RWPE2 (cell line): ENCODE measurements around the gene REX1BD.

Source experiments
- ATAC-seq: fragments of 200-7000 bp; cut with Tn5 transposase; 3 replicates; pipeline ENCODE4 v1.9.1; 2021; ENCODE audit warnings: low read depth
- DNase-seq: peaks from one replicate; pipeline ENCODE4 v3.0.0-alpha.2; 2020; ENCODE audit warnings: low spot score
- H3K27ac ChIP-seq: fragments of 450-650 bp; 2 replicates; pipeline ENCODE4 v1.5.1; 2017; ENCODE audit warnings: mild to moderate bottlenecking; ENCODE audit not compliant: poor library complexity, severe bottlenecking
- H3K27me3 ChIP-seq: fragments of 250-450 bp; sonication (Bioruptor Pico); 2 replicates; pipeline ENCODE4 v1.5.1; 2021; ENCODE audit warnings: mild to moderate bottlenecking, moderate library complexity; ENCODE audit not compliant: insufficient read depth, poor library complexity, severe bottlenecking
- H3K36me3 ChIP-seq: fragments of 250-450 bp; sonication (Bioruptor Pico); 2 replicates; pipeline ENCODE4 v1.5.1; 2020; ENCODE audit warnings: low read depth, mild to moderate bottlenecking, moderate library complexity
- H3K4me1 ChIP-seq: fragments of 250-450 bp; sonication (Bioruptor Pico); 2 replicates; pipeline ENCODE4 v1.5.1; 2021; ENCODE audit warnings: mild to moderate bottlenecking, moderate library complexity; ENCODE audit not compliant: insufficient read depth, poor library complexity, severe bottlenecking
- H3K4me3 ChIP-seq: fragments of 250-450 bp; sonication (Bioruptor Pico); 2 replicates; pipeline ENCODE4 v1.5.1; 2021; ENCODE audit warnings: mild to moderate bottlenecking, moderate library complexity; ENCODE audit not compliant: severe bottlenecking
- H3K9me3 ChIP-seq: fragments of 250-450 bp; sonication (Bioruptor Pico); 2 replicates; pipeline ENCODE4 v1.5.1; 2021; ENCODE audit warnings: mild to moderate bottlenecking, moderate library complexity; ENCODE audit not compliant: severe bottlenecking
- CTCF ChIP-seq: fragments of 450-650 bp; IDR thresholded peaks from one replicate; pipeline ENCODE4 v1.5.1; 2017; ENCODE audit warnings: mild to moderate bottlenecking, moderate library complexity; ENCODE audit not compliant: poor library complexity, severe bottlenecking

REX1BD gene

GRCh38 chr19:18639706-18640243, 51.2 kb downstream of the REX1BD start:
- no peaks in the 10 kb centered on the region for H3K36me3 ChIP-seq
- no peaks in the 10 kb centered on the region for H3K27me3 ChIP-seq
- ATAC-seq (no peak), DNase-seq (no peak)
- no peak for TF ChIP-seq CTCF
- H3K4me3 ChIP-seq, result no peak overlapping the region
- H3K27ac ChIP-seq, result no peak overlapping the region
- H3K9me3 ChIP-seq, result no peaks in the 10 kb centered on the region
- peaks cover 6% of the 10 kb centered on the region for H3K4me1 ChIP-seq
